Measurements from ENCODE around the gene PABPN1L.

DNA sequence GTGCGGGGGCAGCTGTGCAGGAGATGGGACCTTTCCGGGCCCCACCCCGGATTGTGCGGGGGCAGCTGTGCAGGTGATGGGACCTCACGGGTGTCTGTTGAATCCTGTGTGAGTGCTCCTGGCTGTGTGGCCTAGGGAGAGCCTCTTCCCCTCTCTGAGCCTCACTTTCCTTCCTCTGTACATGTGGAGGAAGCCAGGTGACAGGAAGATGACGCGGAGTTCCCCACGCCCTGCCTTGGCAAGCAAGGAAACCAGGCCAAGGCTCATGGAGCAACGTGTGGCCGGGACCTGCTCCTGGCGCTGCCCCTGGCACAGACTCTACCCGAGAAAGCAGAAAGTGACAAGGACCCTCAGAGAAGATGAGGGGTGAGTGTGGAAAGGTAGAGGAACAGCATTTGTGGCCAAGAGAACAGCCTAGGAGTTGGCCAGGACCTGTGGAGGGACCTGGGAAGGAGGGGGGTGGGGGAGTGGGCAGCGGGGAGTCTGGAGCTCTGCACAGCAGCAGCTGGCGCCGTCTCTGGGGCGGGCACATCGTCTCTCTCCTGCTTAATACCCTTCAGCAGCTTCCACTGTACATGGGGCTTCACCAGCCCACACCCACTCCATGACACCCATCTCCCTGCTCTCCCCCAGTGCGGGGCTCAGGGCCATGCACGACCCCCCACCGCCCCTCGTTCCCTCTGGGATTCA, 38.4 kb upstream of the PABPN1L start:
- TF ChIP-seq, protein P1, sequence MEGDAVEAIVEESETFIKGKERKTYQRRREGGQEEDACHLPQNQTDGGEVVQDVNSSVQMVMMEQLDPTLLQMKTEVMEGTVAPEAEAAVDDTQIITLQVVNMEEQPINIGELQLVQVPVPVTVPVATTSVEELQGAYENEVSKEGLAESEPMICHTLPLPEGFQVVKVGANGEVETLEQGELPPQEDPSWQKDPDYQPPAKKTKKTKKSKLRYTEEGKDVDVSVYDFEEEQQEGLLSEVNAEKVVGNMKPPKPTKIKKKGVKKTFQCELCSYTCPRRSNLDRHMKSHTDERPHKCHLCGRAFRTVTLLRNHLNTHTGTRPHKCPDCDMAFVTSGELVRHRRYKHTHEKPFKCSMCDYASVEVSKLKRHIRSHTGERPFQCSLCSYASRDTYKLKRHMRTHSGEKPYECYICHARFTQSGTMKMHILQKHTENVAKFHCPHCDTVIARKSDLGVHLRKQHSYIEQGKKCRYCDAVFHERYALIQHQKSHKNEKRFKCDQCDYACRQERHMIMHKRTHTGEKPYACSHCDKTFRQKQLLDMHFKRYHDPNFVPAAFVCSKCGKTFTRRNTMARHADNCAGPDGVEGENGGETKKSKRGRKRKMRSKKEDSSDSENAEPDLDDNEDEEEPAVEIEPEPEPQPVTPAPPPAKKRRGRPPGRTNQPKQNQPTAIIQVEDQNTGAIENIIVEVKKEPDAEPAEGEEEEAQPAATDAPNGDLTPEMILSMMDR (IDR thresholded peaks at IDR 0.05) = no peak
- TF ChIP-seq POLR2A (IDR thresholded peaks at IDR 0.05) = peak in 1 of 2 donors; percentile 34

Data from adrenal gland (tissue), 5 donors.